GM03348 (cell line): Measurements from ENCODE around the gene WDR35.

ENCODE experiments used
- DNase-seq: peaks from one replicate; pipeline ENCODE4 v3.0.0; 2012; ENCODE audit warnings: low spot score

WDR35 gene

GRCh38 chr2:19868701-19869580 is 121.0 kb downstream of the WDR35 start:
- DNase-seq = peak; percentile 79

GRCh38 chr2:19868224-19868623 is 121.7 kb downstream of the WDR35 start:
- no peak for DNase-seq

DNA sequence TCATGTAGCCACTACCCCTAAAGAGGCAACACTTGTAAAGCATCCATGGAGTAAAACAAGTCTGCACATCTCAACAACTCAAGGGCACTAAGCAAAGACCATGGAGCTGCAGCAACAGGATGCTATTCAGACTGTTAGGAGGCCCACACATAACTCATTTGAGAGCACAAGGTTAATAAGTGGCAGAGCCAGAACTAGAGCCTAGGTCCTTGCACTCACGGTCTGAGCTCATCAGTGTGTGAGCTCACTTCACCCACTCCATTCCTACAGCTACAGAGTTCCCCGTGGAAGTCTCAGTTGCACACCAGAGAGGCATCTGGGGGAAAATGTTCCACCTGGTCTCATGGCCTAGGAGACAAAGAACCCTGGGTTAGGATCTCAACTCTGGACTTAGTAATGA is 123.1 kb downstream of the WDR35 start:
- DNase-seq = no peak

DNA sequence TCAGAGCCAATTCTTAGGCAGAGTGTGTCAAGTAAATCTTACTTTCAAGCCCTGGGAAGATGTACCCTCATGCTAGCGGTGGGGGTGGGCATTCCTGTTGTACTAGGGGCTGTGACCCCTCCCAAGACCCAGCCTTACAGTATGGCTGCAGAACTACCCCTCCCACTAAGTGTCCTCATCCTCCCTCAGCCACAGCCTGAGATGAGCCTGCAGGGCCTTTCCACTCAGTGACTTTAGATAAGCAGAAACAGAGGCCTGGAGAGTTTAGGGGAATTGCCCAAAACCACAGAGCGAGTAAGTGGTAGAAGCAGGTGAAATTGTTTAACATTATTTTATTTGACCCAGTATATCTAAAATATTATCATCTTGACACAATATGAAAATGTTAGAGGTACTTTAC is 124.8 kb downstream of the WDR35 start:
- no peak for DNase-seq

GRCh38 chr2:19864381-19864780 is 125.5 kb downstream of the WDR35 start:
- no peak for DNase-seq

GRCh38 chr2:19863303-19864041 is 126.4 kb downstream of the WDR35 start:
- DNase-seq = peak; percentile 89

- peak; percentile 37 for DNase-seq
Measured at GRCh38 chr2:19861813-19862212, 128.1 kb downstream of the WDR35 start.
